Left lobe of liver (tissue), 2 donors: ENCODE measurements around the gene CD226. TPM values are rescaled to one million over a fixed set of nuclear protein-coding genes. Genes with fewer than 3 reads are reported as not detected.
"Not testable (repeated sequence)": the region's sequence is repeated elsewhere in the genome, so short reads cannot be mapped to it uniquely, and the experiment has no call there.

ENCODE experiments used
- ATAC-seq: fragments of 200-7000 bp; cut with Tn5 transposase; one replicate; pipeline ENCODE4 v1.9.1; 2020; ENCODE audit warnings: mild to moderate bottlenecking, moderate library complexity
- DNase-seq: peaks from one replicate; pipeline ENCODE4 v3.0.0-alpha.2; 2020; ENCODE audit warnings: low spot score
- total RNA-seq: library from RNA; stranded (reverse); gene quantifications from one replicate; pipeline ENCODE4 v1.2.1, GENCODE V29; 2021
- donor health status: DM: no; HTN: no; CAD: no; lungs with moderate emphysema.
- donor health status: DM: no; HTN: yes; CAD: no.

CD226 gene
- total RNA-seq, 1 donor from 2014 or later, result 1.5 TPM

GRCh38 chr18:69956665-69957620 is 9.3 kb upstream of the CD226 start:
- peak; percentile 31 for ATAC-seq
- DNase-seq, result no peak

DNA sequence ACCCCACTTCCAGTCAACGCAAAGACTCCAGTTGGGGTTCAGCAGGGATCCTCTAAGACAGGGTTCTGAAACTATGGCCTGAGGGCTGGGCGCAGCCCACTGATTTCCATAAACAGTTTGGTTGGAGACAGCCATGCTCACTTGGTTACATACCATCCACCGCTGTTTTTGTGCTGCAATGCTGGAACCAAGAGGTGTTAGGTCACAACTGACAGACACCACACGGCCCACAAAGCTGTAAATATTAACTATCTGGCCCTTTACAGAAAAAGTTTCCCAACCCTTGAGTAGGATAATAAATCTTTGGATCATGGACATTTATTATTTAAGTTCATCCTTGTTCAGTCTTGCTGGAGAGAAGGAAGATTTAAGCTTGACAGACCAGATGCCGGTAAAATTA is 8.4 kb upstream of the CD226 start:
- ATAC-seq (no peak), DNase-seq (no peak)

GRCh38 chr18:69954719-69955480 is 7.2 kb upstream of the CD226 start:
- ATAC-seq (no peak), DNase-seq (no peak)

GRCh38 chr18:69953191-69953590 is 5.5 kb upstream of the CD226 start:
- no peak for ATAC-seq
- no peak for DNase-seq

DNA sequence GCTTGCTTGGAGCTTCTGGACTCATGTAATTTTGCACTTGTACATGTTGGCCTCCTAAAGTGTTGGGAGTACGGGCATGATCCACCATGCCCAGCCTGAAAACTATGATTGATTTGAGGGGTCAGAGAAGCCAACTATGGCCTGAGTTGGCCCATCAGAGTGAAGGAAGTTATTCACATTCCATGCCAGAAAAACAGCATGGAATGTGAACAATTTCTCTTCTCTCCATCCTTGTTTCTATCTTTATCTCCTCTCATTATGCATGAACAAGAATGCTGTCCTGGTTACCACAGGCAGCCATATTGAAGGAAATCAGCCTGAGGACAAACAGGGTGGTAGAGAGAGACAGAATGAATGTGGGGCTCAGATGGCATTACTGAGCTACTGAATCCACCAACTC is 3.5 kb upstream of the CD226 start:
- no peak for DNase-seq
- no peak for ATAC-seq

DNA sequence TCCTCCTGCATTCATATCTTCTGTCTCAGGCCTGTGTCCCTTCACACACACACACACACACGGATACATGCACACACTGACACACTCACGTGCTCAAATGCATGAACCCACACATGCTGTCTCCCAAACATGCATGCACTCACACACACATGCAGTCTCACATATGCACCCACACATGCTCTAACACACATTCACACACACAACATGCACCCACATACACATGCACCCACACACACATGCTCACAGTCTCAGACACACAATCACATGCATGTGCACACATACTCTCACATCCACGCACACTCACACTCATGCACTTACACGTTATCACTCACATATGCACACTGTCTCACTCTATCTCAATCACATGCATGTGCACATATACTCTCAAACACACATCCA is 1.9 kb upstream of the CD226 start:
- DNase-seq (no peak), ATAC-seq (no peak)

- DNase-seq, result no peak
- peak; percentile 57 for ATAC-seq
These were observed 1.4 kb upstream of the CD226 start for GRCh38 chr18:69948919-69949537.

DNA sequence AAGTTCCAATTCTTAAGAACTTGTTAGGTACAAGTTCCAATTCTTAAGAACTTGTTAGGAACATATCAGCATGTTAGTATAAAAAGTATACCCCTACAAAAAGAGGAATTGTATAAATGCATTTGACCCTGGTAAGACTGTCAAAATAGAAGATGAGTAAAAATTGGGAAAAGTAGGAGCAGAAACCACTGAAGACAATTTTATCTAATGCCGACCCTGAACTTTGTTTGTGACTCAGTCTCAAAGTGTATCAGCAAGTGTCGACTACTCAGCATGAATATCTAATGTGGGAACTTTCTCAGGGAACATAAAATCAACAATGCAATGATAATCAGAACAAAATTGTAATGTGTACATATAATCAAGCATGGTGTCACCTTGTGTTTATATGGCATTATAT is 583 bp upstream of the CD226 start:
- ATAC-seq, result no peak
- no peak for DNase-seq

- no peak for ATAC-seq
These were observed 991 bp downstream of the CD226 start for GRCh38 chr18:69946608-69947155.

GRCh38 chr18:69945220-69946114 is 2.2 kb downstream of the CD226 start:
- no peak for ATAC-seq
- DNase-seq, result no peak

More at GRCh38 chr18:69946608-69947155, 991 bp downstream of the CD226 start:
- no peak for DNase-seq

DNA sequence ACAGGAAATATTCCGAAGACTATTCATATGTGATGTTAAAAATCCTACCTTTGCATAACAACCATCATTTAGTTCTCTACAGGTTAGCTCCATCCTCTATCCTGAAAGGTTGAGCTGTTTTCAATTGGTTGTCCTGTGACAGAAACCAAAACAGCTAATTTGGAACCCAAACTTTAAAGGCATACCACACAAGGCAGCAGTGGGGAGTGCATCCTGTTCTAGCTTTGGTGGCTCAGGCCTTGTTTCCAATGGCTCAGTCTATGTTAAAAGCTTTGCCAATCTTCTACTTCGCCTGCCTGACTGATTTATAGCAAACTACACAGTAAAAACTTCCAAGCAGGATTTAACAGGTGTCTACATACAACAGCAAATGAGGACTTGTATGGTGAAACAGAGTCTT is 3.2 kb downstream of the CD226 start:
- ATAC-seq, result no peak

DNA sequence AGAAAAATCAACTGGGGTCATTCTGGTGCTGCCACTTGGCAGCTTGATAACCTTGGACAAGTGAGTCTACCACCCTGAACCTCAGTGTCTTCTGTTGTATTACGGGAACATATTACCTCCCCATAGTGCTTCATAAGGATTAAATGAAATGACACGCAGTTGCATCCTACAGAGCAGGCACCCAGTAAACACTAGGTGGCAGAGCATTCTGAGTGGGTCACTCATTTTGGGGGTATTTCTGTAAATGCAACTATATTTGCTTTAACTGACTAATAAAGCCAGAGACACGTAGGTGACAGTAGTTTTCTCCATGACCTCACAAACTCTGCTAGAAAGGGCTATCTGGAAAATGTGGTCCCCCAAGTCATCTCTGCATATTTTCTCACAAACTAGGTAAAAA is 4.7 kb downstream of the CD226 start:
- ATAC-seq, result no peak
- DNase-seq, result no peak

More for the DNA sequence above, 3.2 kb downstream of the CD226 start:
- DNase-seq, result no peak

- ATAC-seq, result no peak
These were observed 6.5 kb downstream of the CD226 start for GRCh38 chr18:69941183-69941582.

DNA sequence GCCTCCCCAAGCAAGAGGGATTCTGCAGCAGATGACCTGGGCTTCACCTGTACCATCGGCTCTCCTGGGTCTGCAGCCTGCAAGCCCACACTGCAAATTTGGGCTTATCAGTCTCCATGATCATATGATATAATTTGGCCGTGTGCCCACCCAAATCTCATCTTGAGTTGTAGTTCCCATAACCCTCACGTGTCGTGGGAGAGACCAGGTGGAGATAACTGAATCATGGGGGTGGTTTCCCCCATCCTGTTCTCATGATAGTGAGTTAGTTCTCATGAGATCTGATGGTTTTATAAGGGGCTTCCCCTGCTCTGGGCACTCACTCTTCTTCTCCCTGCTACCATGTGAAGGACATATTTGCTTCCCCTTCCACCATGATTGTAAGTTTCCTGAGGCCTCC is 7.9 kb downstream of the CD226 start:
- not testable (repeated sequence) for ATAC-seq, DNase-seq

More at GRCh38 chr18:69941183-69941582, 6.5 kb downstream of the CD226 start:
- no peak for DNase-seq

DNA sequence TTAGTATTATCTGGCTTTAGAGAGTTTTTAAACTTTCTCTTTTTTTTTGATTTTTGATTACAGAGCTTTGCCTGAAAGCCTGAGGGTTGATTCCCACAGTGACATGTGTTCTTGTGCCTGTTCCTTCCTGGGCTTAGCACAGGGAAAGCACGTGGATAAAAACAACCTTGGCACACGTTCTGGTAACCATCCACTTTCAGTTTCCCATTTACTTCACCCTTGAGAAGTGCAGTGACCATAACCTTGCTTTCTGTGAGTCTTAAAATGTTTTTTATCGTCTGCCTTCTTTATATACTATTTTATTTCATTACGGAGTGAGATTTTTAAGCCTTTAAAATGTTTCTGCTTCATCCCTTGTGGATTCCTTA is 11.5 kb downstream of the CD226 start:
- ATAC-seq (peak; percentile 71), DNase-seq (no peak)

DNA sequence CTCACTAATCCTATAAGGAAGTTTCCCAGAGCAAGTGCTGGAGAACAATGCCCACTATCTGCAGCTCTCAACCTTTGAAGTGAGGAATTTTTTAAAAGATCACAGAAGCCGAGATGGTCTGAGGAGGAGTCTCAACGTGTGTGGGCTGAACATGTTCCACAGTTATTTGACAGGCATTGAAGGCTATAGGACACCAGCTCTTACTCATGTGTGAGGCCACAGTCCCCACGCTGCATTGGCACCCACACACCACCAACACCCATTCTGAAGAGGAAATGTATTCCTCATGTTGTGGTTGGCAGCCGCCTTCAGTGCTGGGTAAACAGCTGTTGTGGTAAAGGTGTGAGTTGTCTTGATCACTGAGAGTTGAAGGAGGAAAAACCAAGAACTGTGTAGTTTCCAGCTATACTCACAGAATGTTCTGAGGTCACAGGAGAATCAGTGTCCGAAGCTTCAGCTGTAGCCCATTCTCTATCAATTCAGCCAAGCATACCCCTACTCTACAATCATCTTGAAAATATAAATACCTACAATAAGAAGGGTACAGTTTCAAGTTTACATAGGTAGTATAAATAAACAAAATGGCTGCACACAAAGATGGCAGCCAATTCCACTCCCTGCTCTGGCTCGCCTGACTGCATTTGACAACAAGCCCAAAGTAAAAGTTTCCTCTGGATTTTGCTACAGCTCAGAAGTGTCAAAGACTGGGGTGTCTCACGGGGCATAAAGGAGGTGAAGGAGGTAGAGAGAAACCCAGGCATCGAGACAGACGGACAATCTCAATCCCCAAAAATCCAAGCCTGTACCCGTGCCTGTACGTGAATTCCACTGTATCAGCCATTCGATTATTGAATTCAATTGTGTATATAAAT is 12.1 kb downstream of the CD226 start:
- no peak for ATAC-seq

GRCh38 chr18:69934601-69935265 is 12.9 kb downstream of the CD226 start:
- no peak for DNase-seq
- ATAC-seq, result no peak

More for the DNA sequence above, 12.1 kb downstream of the CD226 start:
- DNase-seq, result no peak

GRCh38 chr18:69929041-69929774 is 18.5 kb downstream of the CD226 start:
- DNase-seq (no peak), ATAC-seq (no peak)
